Loucy (cell line): ENCODE results near the gene ADAMTS6.

Experiments used
- H2AFZ ChIP-seq: fragments of 200-600 bp; sonication (generic); 2 replicates; pipeline ENCODE4 v1.6.0; 2016; ENCODE audit warnings: antibody characterized with exemption, mild to moderate bottlenecking, low read length, moderate library complexity
- H3F3A ChIP-seq: fragments of 200-600 bp; 2 replicates; pipeline ENCODE4 v1.6.0; 2016; ENCODE audit warnings: antibody characterized with exemption, low read depth, mild to moderate bottlenecking
- H3K27me3 ChIP-seq: fragments of 200-600 bp; sonication (generic); 2 replicates; pipeline ENCODE4 v1.6.1; 2014; ENCODE audit warnings: low read length, mild to moderate bottlenecking; ENCODE audit not compliant: insufficient read depth, poor library complexity, severe bottlenecking
- H3K36me3 ChIP-seq: fragments of 200-600 bp; sonication (generic); 2 replicates; pipeline ENCODE4 v1.6.1; 2016; ENCODE audit warnings: low read length; ENCODE audit not compliant: insufficient read depth
- H3K4me1 ChIP-seq: fragments of 200-600 bp; sonication (generic); 2 replicates; pipeline ENCODE4 v1.5.1; 2014; ENCODE audit warnings: low read length, mild to moderate bottlenecking; ENCODE audit not compliant: insufficient read depth, poor library complexity, severe bottlenecking
- H3K4me2 ChIP-seq: fragments of 200-600 bp; sonication (generic); 2 replicates; pipeline ENCODE4 v1.6.0; 2014; ENCODE audit warnings: antibody characterized with exemption, low read length, low read depth, mild to moderate bottlenecking; ENCODE audit not compliant: poor library complexity, severe bottlenecking
- H3K4me3 ChIP-seq: fragments of 200-600 bp; sonication (generic); 2 replicates; pipeline ENCODE4 v1.5.1; 2014; ENCODE audit warnings: low read length, mild to moderate bottlenecking, mixed read lengths; ENCODE audit not compliant: poor library complexity, severe bottlenecking
- H3K79me2 ChIP-seq: fragments of 200-600 bp; sonication (generic); 2 replicates; pipeline ENCODE4 v1.6.1; 2014; ENCODE audit warnings: low read length; ENCODE audit not compliant: insufficient read depth
- H3K9ac ChIP-seq: fragments of 200-600 bp; sonication (generic); 2 replicates; pipeline ENCODE4 v1.6.0; 2014; ENCODE audit warnings: mild to moderate bottlenecking, low read depth, low read length, moderate library complexity; ENCODE audit not compliant: poor library complexity, severe bottlenecking
- H3K9me2 ChIP-seq: fragments of 200-600 bp; sonication (generic); replicated peaks from 2 replicates; pipeline ENCODE4 v1.6.1; 2016; ENCODE audit warnings: low read depth, low read length, mixed read lengths
- H3K9me3 ChIP-seq: fragments of 200-600 bp; sonication (generic); 2 replicates; pipeline ENCODE4 v1.6.1; 2014; ENCODE audit warnings: mild to moderate bottlenecking, antibody characterized with exemption, low read length, low read depth; ENCODE audit not compliant: insufficient read depth
- H4K20me1 ChIP-seq: fragments of 200-600 bp; sonication (generic); 2 replicates; pipeline ENCODE4 v1.6.0; 2014; ENCODE audit warnings: antibody characterized with exemption, low read length, mild to moderate bottlenecking; ENCODE audit not compliant: insufficient read depth, poor library complexity, severe bottlenecking
- EZH2phosphoT487 ChIP-seq: fragments of 200-600 bp; IDR thresholded peaks from 2 replicates; pipeline ENCODE4 v1.6.1; 2018; ENCODE audit warnings: antibody characterized with exemption, mild to moderate bottlenecking, moderate library complexity, borderline replicate concordance
- TF ChIP-seq, protein P1 (sequence below): fragments of 200-600 bp; sonication (generic); conservative IDR thresholded peaks from 2 replicates; pipeline ENCODE4 v1.5.1; 2014; ENCODE audit warnings: mild to moderate bottlenecking, antibody characterized with exemption, low read length

The ADAMTS6 gene

DNA sequence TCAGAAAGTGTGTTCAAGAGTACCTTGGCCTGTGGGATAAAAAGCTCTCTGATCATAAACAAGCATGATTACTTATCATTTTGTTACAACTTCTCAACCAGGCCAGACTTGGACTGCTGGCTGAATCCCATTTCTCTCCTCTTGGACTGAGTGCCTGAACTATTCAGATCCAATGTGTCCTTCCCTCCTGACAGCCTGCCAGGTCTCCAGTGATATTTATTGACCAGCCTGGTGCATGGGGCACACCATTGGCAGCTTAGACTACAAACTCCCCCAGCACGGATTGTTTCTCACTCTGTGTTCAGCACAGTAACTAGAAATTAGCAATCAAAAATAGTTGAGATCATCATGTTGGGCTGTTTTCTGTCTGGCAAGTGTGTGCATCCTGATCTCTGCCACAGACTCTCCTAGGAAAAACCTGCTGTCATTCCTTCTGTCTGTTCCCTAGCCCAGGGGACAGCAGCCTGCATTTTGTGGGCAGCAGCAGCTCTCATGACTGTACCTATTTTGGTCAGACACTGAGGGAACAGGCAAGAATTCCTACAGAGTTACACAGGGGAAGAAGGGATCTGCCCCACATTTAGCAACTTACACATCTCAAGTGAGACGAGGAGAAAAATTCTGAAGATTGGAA lies 348.1 kb downstream of the ADAMTS6 start:
- H3K4me2 ChIP-seq = no peak overlapping the region
- H3K4me1 ChIP-seq = no peaks in the 10 kb centered on the region
- H3K79me2 ChIP-seq = no peaks in the 10 kb centered on the region
- H3K9ac ChIP-seq = no peak overlapping the region
- H4K20me1 ChIP-seq = no peaks in the 10 kb centered on the region
- no peaks in the 10 kb centered on the region for H3F3A ChIP-seq
- H2AFZ ChIP-seq = no peak overlapping the region
- TF ChIP-seq, protein P1, sequence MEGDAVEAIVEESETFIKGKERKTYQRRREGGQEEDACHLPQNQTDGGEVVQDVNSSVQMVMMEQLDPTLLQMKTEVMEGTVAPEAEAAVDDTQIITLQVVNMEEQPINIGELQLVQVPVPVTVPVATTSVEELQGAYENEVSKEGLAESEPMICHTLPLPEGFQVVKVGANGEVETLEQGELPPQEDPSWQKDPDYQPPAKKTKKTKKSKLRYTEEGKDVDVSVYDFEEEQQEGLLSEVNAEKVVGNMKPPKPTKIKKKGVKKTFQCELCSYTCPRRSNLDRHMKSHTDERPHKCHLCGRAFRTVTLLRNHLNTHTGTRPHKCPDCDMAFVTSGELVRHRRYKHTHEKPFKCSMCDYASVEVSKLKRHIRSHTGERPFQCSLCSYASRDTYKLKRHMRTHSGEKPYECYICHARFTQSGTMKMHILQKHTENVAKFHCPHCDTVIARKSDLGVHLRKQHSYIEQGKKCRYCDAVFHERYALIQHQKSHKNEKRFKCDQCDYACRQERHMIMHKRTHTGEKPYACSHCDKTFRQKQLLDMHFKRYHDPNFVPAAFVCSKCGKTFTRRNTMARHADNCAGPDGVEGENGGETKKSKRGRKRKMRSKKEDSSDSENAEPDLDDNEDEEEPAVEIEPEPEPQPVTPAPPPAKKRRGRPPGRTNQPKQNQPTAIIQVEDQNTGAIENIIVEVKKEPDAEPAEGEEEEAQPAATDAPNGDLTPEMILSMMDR = no peak
- no peak for TF ChIP-seq EZH2phosphoT487
- no peaks in the 10 kb centered on the region for H3K9me2 ChIP-seq
- no peaks in the 10 kb centered on the region for H3K27me3 ChIP-seq
- no peaks in the 10 kb centered on the region for H3K9me3 ChIP-seq
- no peak overlapping the region for H3K4me3 ChIP-seq
- no peaks in the 10 kb centered on the region for H3K36me3 ChIP-seq

DNA sequence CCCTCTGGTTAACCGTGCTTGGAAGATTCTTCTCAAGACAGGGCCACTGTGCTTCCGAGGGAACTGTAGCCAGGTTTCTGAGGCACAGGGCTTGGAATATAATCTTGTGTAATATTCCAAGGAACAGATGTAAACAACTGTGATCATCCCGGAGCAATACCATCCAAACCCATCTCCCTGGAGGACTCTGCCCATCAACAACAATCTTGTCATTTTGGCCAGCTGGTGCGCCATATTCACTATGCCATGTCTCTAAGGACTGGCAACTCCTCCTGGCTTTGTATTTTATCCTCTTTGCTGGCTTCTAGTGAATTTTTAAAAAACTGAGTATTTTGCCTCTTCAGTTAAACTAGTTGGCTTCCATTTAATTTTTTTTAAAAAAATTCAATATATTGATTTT lies 349.3 kb downstream of the ADAMTS6 start:
- Histone ChIP-seq H3K36me3 (no peaks in the 10 kb centered on the region), H2AFZ (no peak overlapping the region), H3F3A (no peaks in the 10 kb centered on the region)

DNA sequence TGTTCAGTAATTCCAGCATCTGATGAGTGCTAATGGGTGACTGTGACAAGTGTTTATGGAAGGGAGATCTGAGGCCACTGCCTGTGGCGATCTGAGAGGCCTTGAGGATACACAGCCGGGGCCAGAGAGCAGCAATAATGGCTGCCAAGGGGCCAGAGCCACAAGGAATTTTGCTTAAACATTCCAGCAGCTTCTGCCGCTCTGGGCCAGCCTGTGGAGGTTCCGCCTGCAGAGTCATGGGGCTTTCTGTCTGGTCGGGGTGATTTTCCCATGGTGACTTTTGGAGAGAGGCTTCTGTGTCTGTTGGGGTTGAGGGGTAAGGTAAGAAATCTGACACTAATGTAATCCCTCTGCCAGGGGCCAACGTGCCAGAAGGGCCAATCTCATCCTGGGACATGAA lies 353.5 kb downstream of the ADAMTS6 start:
- Histone ChIP-seq H3K4me2 (no peak overlapping the region), H4K20me1 (no peaks in the 10 kb centered on the region), H3K9me3 (no peaks in the 10 kb centered on the region), H3K4me1 (no peaks in the 10 kb centered on the region), H3K4me3 (no peak overlapping the region), H3K36me3 (no peaks in the 10 kb centered on the region), H3F3A (no peaks in the 10 kb centered on the region), H3K79me2 (no peaks in the 10 kb centered on the region), H3K9ac (no peak overlapping the region), H2AFZ (no peak overlapping the region), H3K27me3 (no peaks in the 10 kb centered on the region), H3K9me2 (no peaks in the 10 kb centered on the region)
- TF ChIP-seq, protein P1 = no peak
- no peak for TF ChIP-seq EZH2phosphoT487

More for the DNA sequence above, 349.3 kb downstream of the ADAMTS6 start:
- TF ChIP-seq EZH2phosphoT487 = no peak
- TF ChIP-seq, protein P1 = no peak
- Histone ChIP-seq H3K9me2 (no peaks in the 10 kb centered on the region), H3K4me3 (no peak overlapping the region), H3K4me1 (no peaks in the 10 kb centered on the region), H3K79me2 (no peaks in the 10 kb centered on the region), H3K9ac (no peak overlapping the region), H3K27me3 (no peaks in the 10 kb centered on the region), H3K9me3 (no peaks in the 10 kb centered on the region), H3K4me2 (no peak overlapping the region), H4K20me1 (no peaks in the 10 kb centered on the region)
